Measurements from ENCODE around the gene RPS3. TPM values are rescaled to one million over a fixed set of nuclear protein-coding genes. Genes with fewer than 3 reads are reported as not detected.

RPS3 gene
- 3,096 to 4,513 TPM (median 3,294 TPM) in 5 replicates for total RNA-seq (2022; extraction: Qiagen RNA extraction; ENCODE audit: low read depth)

DNA sequence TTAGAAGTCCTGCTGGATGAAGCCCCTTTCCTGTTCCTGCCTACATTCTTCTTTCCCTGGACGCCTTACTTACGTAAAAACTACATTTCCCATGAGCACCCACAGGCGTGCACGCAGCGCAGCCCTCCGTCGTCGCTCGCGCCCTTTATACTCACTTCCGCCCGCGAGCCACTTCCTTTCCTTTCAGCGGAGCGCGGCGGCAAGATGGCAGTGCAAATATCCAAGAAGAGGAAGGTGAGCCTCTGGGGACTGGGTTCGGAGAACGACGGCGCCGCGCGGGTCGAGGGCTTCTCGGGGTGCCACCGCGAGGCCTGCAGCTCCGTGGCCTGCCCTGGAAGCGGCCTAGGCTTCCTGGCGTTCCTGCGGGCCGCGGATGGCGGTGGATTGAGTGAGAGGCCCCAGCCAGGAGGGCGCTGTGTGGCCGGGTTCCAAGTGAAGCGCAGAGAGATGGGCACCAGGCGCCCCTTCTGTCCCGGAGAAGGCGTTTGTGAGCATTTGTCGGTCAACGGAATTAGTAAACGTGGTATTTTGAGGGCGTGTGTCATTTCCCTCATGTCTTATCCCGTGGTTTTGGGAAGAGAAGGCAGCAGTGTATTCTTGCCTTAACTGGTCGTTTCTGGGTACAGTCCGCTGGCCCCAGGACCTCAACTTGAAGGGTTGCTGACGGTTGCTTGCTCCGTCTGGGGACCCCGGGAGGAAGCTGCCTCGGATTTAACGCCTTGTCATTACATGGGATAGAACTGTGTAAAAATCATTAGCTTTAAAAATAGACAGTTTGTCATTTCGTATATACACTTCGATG, at the start of gene RPS3:
Gene RPS3, plus strand, starts transcription at position 175 of the 802 bp plus-strand sequence. Its CDS starts 30 bp downstream, at position 205.

DNA sequence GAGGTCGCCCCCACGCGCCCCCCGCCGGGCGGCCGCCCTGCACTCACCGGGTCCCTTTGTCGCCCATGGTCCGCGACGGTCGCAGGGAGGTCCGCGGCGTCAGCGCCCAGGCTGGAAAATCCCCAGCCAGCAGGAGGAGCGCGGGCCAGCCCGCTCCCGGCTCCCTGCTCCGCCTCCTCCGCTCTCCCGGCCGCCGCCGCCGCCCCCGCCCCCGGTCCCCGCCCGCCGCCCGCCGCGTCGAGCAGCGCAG, 47.9 kb upstream of the RPS3 start, which contains the start of gene ARRB1:
Gene ARRB1, minus strand, starts transcription at position 121 of the 250 bp plus-strand sequence. Its CDS starts 54 bp downstream, at position 67.

DNA sequence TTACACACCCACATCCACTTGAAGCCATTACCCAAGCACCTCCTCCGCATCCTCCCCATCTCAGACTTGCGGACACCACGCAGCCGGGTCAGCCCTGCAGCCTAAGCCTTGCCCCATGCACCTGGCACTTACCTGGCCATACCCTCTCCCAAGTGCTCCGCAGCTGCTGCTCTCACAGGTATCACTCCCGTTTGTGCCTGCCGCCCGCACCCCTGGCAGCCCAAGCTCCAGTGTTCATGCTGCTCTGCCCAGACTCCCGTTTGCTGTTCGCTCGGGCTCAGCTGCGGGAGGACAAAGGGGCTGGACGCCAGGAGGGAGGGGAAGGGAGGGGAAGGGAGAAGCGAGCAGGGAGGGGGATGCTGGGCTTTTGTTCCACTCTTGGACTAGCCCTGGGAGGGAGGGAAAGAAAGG, 33.6 kb downstream of the RPS3 start, which contains the start of gene KLHL35:
Gene KLHL35, minus strand, starts transcription at position 293 of the 411 bp plus-strand sequence. CDS start 2,574 bp downstream, outside the sequence.

Other genes starting within 250 kb of the RPS3 start
- gene SLCO2B1, start 248.4 kb upstream of the RPS3 start, total RNA-seq (2022; extraction: Qiagen RNA extraction; ENCODE audit: low read depth): 3.2 to 6.3 TPM (median 4.2 TPM) in 5 replicates
- gene TPBGL, start 158.7 kb upstream of the RPS3 start, total RNA-seq (2022; extraction: Qiagen RNA extraction; ENCODE audit: low read depth): 0.21 to 0.35 TPM (median 0.24 TPM) in 5 replicates
- gene ARRB1, start 47.9 kb upstream of the RPS3 start, total RNA-seq (2022; extraction: Qiagen RNA extraction; ENCODE audit: low read depth): 3.0 to 4.3 TPM (median 3.6 TPM) in 5 replicates
- 0.57 to 1.4 TPM (median 1.2 TPM) in 5 replicates for gene KLHL35, start 33.7 kb downstream of the RPS3 start, total RNA-seq (2022; extraction: Qiagen RNA extraction; ENCODE audit: low read depth)
- gene GDPD5, start 126.4 kb downstream of the RPS3 start, total RNA-seq (2022; extraction: Qiagen RNA extraction; ENCODE audit: low read depth): 8.4 to 14.5 TPM (median 13.0 TPM) in 5 replicates
- gene SERPINH1, start 162.7 kb downstream of the RPS3 start, total RNA-seq (2022; extraction: Qiagen RNA extraction; ENCODE audit: low read depth): 74.9 to 113 TPM (median 106 TPM) in 5 replicates

Measured in A549 treated with DMSO at 1 μM for 4 hours (cell line).